IMR-90 (cell line): ENCODE measurements around the gene ATP6V0E2. TPM values are rescaled to one million over a fixed set of nuclear protein-coding genes. Genes with fewer than 3 reads are reported as not detected.

Experiments used
- ATAC-seq: fragments of 200-7000 bp; cut with Tn5 transposase; 2 replicates; pipeline ENCODE4 v1.9.1; 2020; ENCODE audit warnings: low read depth, mild to moderate bottlenecking, moderate library complexity
- BruUV-seq: library from RNA; stranded (reverse); fragments of 400-500 nt; replicated peaks from 2 replicates; lab custom pipeline; 2021; lab: Mats Ljungman, UMichigan
- CTCF ChIA-PET: fragments of 300-600 bp; formaldehyde crosslinking; extraction: SDS; loops from one replicate; lab custom pipeline; 2021; ENCODE audit warnings: antibody characterized with exemption; lab: Yijun Ruan, JAX
- POLR2A ChIA-PET: fragments of 300-600 bp; sonication (Branson Sonifier 250); formaldehyde crosslinking; loops from one replicate; lab custom pipeline; 2022; ENCODE audit warnings: antibody characterized with exemption; ENCODE audit not compliant: unreplicated experiment; lab: Charles Lee
- DNase-seq: peaks from one replicate; pipeline ENCODE4 v3.0.0; 2013
- H2AFZ ChIP-seq: replicated peaks from 2 replicates; pipeline ENCODE3; 2013; ENCODE audit warnings: low read length, mild to moderate bottlenecking; ENCODE audit not compliant: poor library complexity
- H2AK5ac ChIP-seq: 2 replicates; pipeline ENCODE4 v1.6.1; 2013; ENCODE audit warnings: low read depth, low read length, inconsistent platforms
- H2AK9ac ChIP-seq: replicated peaks from 2 replicates; pipeline ENCODE3; 2013; ENCODE audit warnings: mild to moderate bottlenecking, low read depth, low read length, moderate library complexity; ENCODE audit not compliant: poor library complexity
- H2BK120ac ChIP-seq: 2 replicates; pipeline ENCODE4 v1.6.1; 2013; ENCODE audit warnings: low read depth, low read length, inconsistent platforms
- H2BK15ac ChIP-seq: 3 replicates; pipeline ENCODE4 v1.6.1; 2013; ENCODE audit warnings: low read depth, low read length, inconsistent platforms
- H2BK20ac ChIP-seq: 2 replicates; pipeline ENCODE4 v1.6.1; 2013; ENCODE audit warnings: low read depth, mild to moderate bottlenecking, inconsistent platforms, low read length, moderate library complexity
- H2BK5ac ChIP-seq: 2 replicates; pipeline ENCODE4 v1.6.1; 2013; ENCODE audit warnings: mild to moderate bottlenecking, low read depth, low read length, inconsistent platforms; ENCODE audit not compliant: poor library complexity, severe bottlenecking
- H3K14ac ChIP-seq: replicated peaks from 2 replicates; pipeline ENCODE4 v1.6.1; 2013; ENCODE audit warnings: low read depth, low read length, inconsistent platforms
- H3K18ac ChIP-seq: 2 replicates; pipeline ENCODE4 v1.6.1; 2013; ENCODE audit warnings: low read depth, low read length, control low read depth
- H3K23ac ChIP-seq: 2 replicates; pipeline ENCODE4 v1.6.1; 2013; ENCODE audit warnings: low read depth, low read length, inconsistent platforms
- H3K27ac ChIP-seq: 2 replicates; pipeline ENCODE4 v1.5.1; 2013; ENCODE audit warnings: mild to moderate bottlenecking, control low read depth, low read length; ENCODE audit not compliant: insufficient read depth
- H3K27me3 ChIP-seq: 2 replicates; pipeline ENCODE4 v1.6.1; 2013; ENCODE audit warnings: low read length; ENCODE audit not compliant: control insufficient read depth, insufficient read depth
- H3K36me3 ChIP-seq: 2 replicates; pipeline ENCODE4 v1.6.1; 2013; ENCODE audit warnings: low read length, mixed read lengths; ENCODE audit not compliant: control insufficient read depth, insufficient read depth
- H3K4ac ChIP-seq: 2 replicates; pipeline ENCODE4 v1.6.1; 2013; ENCODE audit warnings: low read depth, low read length, inconsistent platforms
- H3K4me1 ChIP-seq: 2 replicates; pipeline ENCODE4 v1.6.1; 2013; ENCODE audit warnings: low read length, mixed read lengths; ENCODE audit not compliant: control insufficient read depth, insufficient read depth
- H3K4me2 ChIP-seq: 2 replicates; pipeline ENCODE4 v1.6.1; 2013; ENCODE audit warnings: low read depth, mild to moderate bottlenecking, control low read depth, low read length, moderate library complexity
- H3K4me3 ChIP-seq: 2 replicates; pipeline ENCODE4 v1.5.1; 2013; ENCODE audit warnings: low read depth, mild to moderate bottlenecking, control low read depth, low read length, moderate library complexity; ENCODE audit not compliant: insufficient read depth
- H3K56ac ChIP-seq: 2 replicates; pipeline ENCODE4 v1.6.1; 2013; ENCODE audit warnings: low read length, inconsistent platforms; ENCODE audit not compliant: insufficient read depth; ENCODE audit errors: extremely low read depth
- H3K79me1 ChIP-seq, 2 experiments: 2 replicates each; pipeline ENCODE4 v1.6.1; 2013; ENCODE audit warnings: low read length in 2 of 2, inconsistent platforms in 1 of 2, low read depth in 1 of 2
- H3K9ac ChIP-seq: 2 replicates; pipeline ENCODE4 v1.6.1; 2013; ENCODE audit warnings: low read depth, low read length, control low read depth
- H3K9me1 ChIP-seq: 2 replicates; pipeline ENCODE4 v1.6.1; 2013; ENCODE audit warnings: low read length, inconsistent platforms; ENCODE audit not compliant: insufficient read depth
- H3K9me3 ChIP-seq: 2 replicates; pipeline ENCODE4 v1.6.1; 2013; ENCODE audit warnings: low read length; ENCODE audit not compliant: control insufficient read depth, insufficient read depth
- H4K20me1 ChIP-seq: 2 replicates; pipeline ENCODE4 v1.6.1; 2013; ENCODE audit warnings: low read length, inconsistent platforms; ENCODE audit not compliant: insufficient read depth
- H4K5ac ChIP-seq: 2 replicates; pipeline ENCODE4 v1.6.1; 2013; ENCODE audit warnings: mild to moderate bottlenecking, low read depth, low read length, control low read depth
- H4K8ac ChIP-seq, 2 experiments: 2 replicates each; pipeline ENCODE4 v1.6.1; 2013; ENCODE audit warnings: low read depth in 2 of 2, low read length in 2 of 2, control low read depth in 1 of 2, inconsistent platforms in 1 of 2
- H4K91ac ChIP-seq: 2 replicates; pipeline ENCODE4 v1.6.1; 2013; ENCODE audit warnings: low read depth, low read length, inconsistent platforms; ENCODE audit not compliant: insufficient read depth
- BHLHE40 ChIP-seq: fragments of 150-350 bp; IDR thresholded peaks from 2 replicates; pipeline ENCODE4 v1.6.1; 2016; ENCODE audit warnings: mild to moderate bottlenecking, low read depth, low read length
- CEBPB ChIP-seq: IDR thresholded peaks from 2 replicates; pipeline ENCODE4 v1.6.1; 2012; ENCODE audit warnings: low read depth, low read length, improper control_type of control experiment
- CHD1 ChIP-seq: IDR thresholded peaks from 2 replicates; pipeline ENCODE4 v1.6.1; 2012; ENCODE audit warnings: low read depth, low read length, improper control_type of control experiment
- CTCF ChIP-seq: conservative IDR thresholded peaks from 2 replicates; pipeline ENCODE4 v1.5.1; 2012; ENCODE audit warnings: mild to moderate bottlenecking, low read depth, low read length, improper control_type of control experiment
- ELK1 ChIP-seq: fragments of 150-350 bp; IDR thresholded peaks from 2 replicates; pipeline ENCODE4 v1.6.1; 2016; ENCODE audit warnings: low read depth, mild to moderate bottlenecking, low read length, moderate library complexity, borderline replicate concordance
- FOS ChIP-seq: fragments of 150-350 bp; IDR thresholded peaks from 2 replicates; pipeline ENCODE4 v1.6.1; 2016; ENCODE audit warnings: low read depth, low read length
- MAFK ChIP-seq: IDR thresholded peaks from 2 replicates; pipeline ENCODE4 v1.6.1; 2012; ENCODE audit warnings: low read depth, low read length, improper control_type of control experiment
- MAZ ChIP-seq: IDR thresholded peaks from 2 replicates; pipeline ENCODE4 v1.6.1; 2012; ENCODE audit warnings: low read depth, mild to moderate bottlenecking, low read length, improper control_type of control experiment, moderate library complexity, borderline replicate concordance
- MXI1 ChIP-seq: IDR thresholded peaks from 2 replicates; pipeline ENCODE4 v1.6.1; 2012; ENCODE audit warnings: low read depth, mild to moderate bottlenecking, low read length, moderate library complexity, borderline replicate concordance
- NFE2L2 ChIP-seq: fragments of 150-350 bp; IDR thresholded peaks from 2 replicates; pipeline ENCODE4 v1.6.1; 2016; ENCODE audit warnings: low read depth, mild to moderate bottlenecking, low read length
- POLR2A ChIP-seq: IDR thresholded peaks from 2 replicates; pipeline ENCODE4 v1.6.1; 2012; ENCODE audit warnings: mild to moderate bottlenecking, low read depth, low read length
- RAD21 ChIP-seq: IDR thresholded peaks from 2 replicates; pipeline ENCODE4 v1.6.1; 2012; ENCODE audit warnings: low read length, improper control_type of control experiment
- RCOR1 ChIP-seq: IDR thresholded peaks from 2 replicates; pipeline ENCODE4 v1.6.1; 2012; ENCODE audit warnings: mild to moderate bottlenecking, low read length, improper control_type of control experiment; ENCODE audit not compliant: insufficient replicate concordance
- RFX5 ChIP-seq: IDR thresholded peaks from 2 replicates; pipeline ENCODE4 v1.8.0; 2012; ENCODE audit warnings: low read depth, mild to moderate bottlenecking, low read length, moderate library complexity
- SMC3 ChIP-seq: fragments of 150-350 bp; IDR thresholded peaks from 2 replicates; pipeline ENCODE4 v1.6.1; 2016; ENCODE audit warnings: low read depth, mild to moderate bottlenecking, antibody characterized with exemption, low read length, moderate library complexity
- USF2 ChIP-seq: fragments of 150-350 bp; IDR thresholded peaks from 2 replicates; pipeline ENCODE4 v1.6.1; 2017; ENCODE audit warnings: mild to moderate bottlenecking, antibody characterized with exemption, low read length, low read depth
- WGBS, 2 experiments: methylation state at CpG; one replicate each; pipeline versions ENCODE4 v1.1.5 to v1.1.7; 2013; ENCODE audit warnings: missing lambda C conversion rate in 2 of 2; ENCODE audit not compliant: insufficient read length in 1 of 2; ENCODE audit errors: extremely low coverage in 2 of 2; 5-methylcytosine and 5-hydroxymethylcytosine counted together
- dilution Hi-C: fragments of 300-500 bp; cut with HindIII; formaldehyde crosslinking; loops from one replicate; pipeline ENCODE4 v1.14.3; 2018; ENCODE audit warnings: low sequenced_read_pairs; ENCODE audit not compliant: unreplicated experiment
- in situ Hi-C: fragments of 300-500 bp; cut with MboI; formaldehyde crosslinking; loops from 3 replicates; pipeline ENCODE4 v1.14.3; 2019; ENCODE audit warnings: low sequenced_read_pairs, inconsistent platforms, mixed read lengths
- intact Hi-C: fragments of 100-400 bp; cut with micrococcal nuclease; formaldehyde crosslinking; loops from 2 replicates; pipeline ENCODE4 v1.10.0; 2022
- polyA plus RNA-seq, 3 experiments: library from polyadenylated mRNA; depleted of rRNA; stranded (reverse); fragments of >200 nt; gene quantifications; 2 replicates each; pipeline ENCODE4 v1.2.3, GENCODE V29; 2012; ENCODE audit warnings: low replicate concordance in 1 of 3
- total RNA-seq: library from RNA; depleted of rRNA; stranded (reverse); fragments of >200 nt; gene quantifications from 2 replicates; pipeline ENCODE4 v1.2.3, GENCODE V29; 2012

Gene ATP6V0E2
- total and polyA plus RNA-seq, 2 of the 4 experiments (the other 2 are of a cell fraction): 5.7 to 30.3 TPM

- Histone ChIP-seq H3K23ac (no peak overlapping the region), H3K9me1 (peaks cover 10% of the 10 kb centered on the region; the same call in 1 of the 2 replicates), H3K4me1 (peaks cover 5% of the 10 kb centered on the region), H3K27me3 (no peaks in the 10 kb centered on the region), H2BK120ac (no peak overlapping the region), H2BK15ac (no peak overlapping the region), H4K91ac (no peak overlapping the region), H3K36me3 (peaks cover 48% of the 10 kb centered on the region), H4K20me1 (no peaks in the 10 kb centered on the region), H3K9me3 (no peaks in the 10 kb centered on the region), H3K4me3 (no peak overlapping the region), H4K8ac (no peak overlapping the region), H2AK9ac (no peak overlapping the region), H2AK5ac (no peak overlapping the region), H3K79me1 (no peaks in the 10 kb centered on the region), H4K5ac (no peak overlapping the region), H3K14ac (no peak overlapping the region), H3K18ac (no peak overlapping the region), H2BK20ac (no peak overlapping the region), H3K27ac (no peak overlapping the region), H3K4ac (no peak overlapping the region), H2AFZ (no peak overlapping the region), H2BK5ac (no peak overlapping the region), H3K9ac (no peak overlapping the region), H3K56ac (no peak overlapping the region), H3K4me2 (no peak overlapping the region)
- no peak for TF ChIP-seq CHD1
- TF ChIP-seq CTCF: no peak
- no peak for TF ChIP-seq USF2
- TF ChIP-seq RFX5: no peak
- TF ChIP-seq MXI1: no peak
- TF ChIP-seq RAD21: no peak
- TF ChIP-seq ELK1: no peak
- no peak for TF ChIP-seq CEBPB
- TF ChIP-seq MAZ: no peak
- TF ChIP-seq POLR2A: no peak
- TF ChIP-seq BHLHE40: no peak
- TF ChIP-seq MAFK: no peak
- no peak for TF ChIP-seq SMC3
- no peak for TF ChIP-seq NFE2L2
- TF ChIP-seq FOS: no peak
- TF ChIP-seq RCOR1: no peak
- ChIA-PET POLR2A (no interaction called here), CTCF (no interaction called here)
- dilution Hi-C loops: no loop called here
- intact Hi-C loops: no loop called here
- DNase-seq (no peak), ATAC-seq (no peak)
- in situ Hi-C loops: loop anchor here (25.0 kb wide), 1 partner anchor 549 kb away; a partner anchor contains a TSS
- 60% methylated on average over 1 of the region's 4 CpGs; no CpG with 5 or more reads in 1 of the 2 experiments for WGBS, 2 experiments
- no TSS peak for BruUV-seq
Measured at GRCh38 chr7:149863500-149863899, 10.3 kb upstream of the ATP6V0E2 start.
